SK-N-SH (cell line): ENCODE results near the gene PCBP3. TPM values are rescaled to one million over a fixed set of nuclear protein-coding genes. Genes with fewer than 3 reads are reported as not detected.
A peak's percentile ranks its signal among the peaks of the same experiment; 100 is the strongest.

ENCODE experiments used
- CTCF ChIA-PET: fragments of 300-600, 350-600 bp; formaldehyde crosslinking; extraction: SDS; loops from one replicate; lab custom pipeline; 2021; lab: Yijun Ruan, JAX
- POLR2A ChIA-PET: fragments of 350-600 bp; sonication (Branson Sonifier 250); formaldehyde crosslinking; extraction: SDS; loops from one replicate; lab custom pipeline; 2020; ENCODE audit warnings: antibody characterized with exemption, inconsistent platforms; lab: Yijun Ruan, JAX
- DNase-seq: peaks from one replicate; pipeline ENCODE4 v3.0.0; 2012
- H2AFZ ChIP-seq: fragments of 200-600 bp; sonication (generic); 2 replicates; pipeline ENCODE4 v1.8.1; 2016; ENCODE audit warnings: antibody characterized with exemption, mild to moderate bottlenecking, low read depth
- H3F3A ChIP-seq: fragments of 200-600 bp; sonication (generic); replicated peaks from 2 replicates; pipeline ENCODE3; 2016; ENCODE audit warnings: antibody characterized with exemption, mild to moderate bottlenecking; ENCODE audit not compliant: insufficient read depth
- H3K27ac ChIP-seq, 2 experiments: fragments of 200-500 bp in 1 of 2; fragments of 200-600 bp in 1 of 2; sonication (Bioruptor generic) in 1 of 2; sonication (generic), shearing (Covaris generic) in 1 of 2; 2 replicates each; pipeline versions ENCODE4 v1.5.1 to v1.6.1; 2014 to 2016; ENCODE audit warnings: low read depth in 2 of 2, inconsistent platforms in 1 of 2, low read length in 1 of 2, mild to moderate bottlenecking in 1 of 2, mixed read lengths in 1 of 2
- H3K27me3 ChIP-seq: fragments of 200-600 bp; sonication (generic), shearing (Covaris generic); 2 replicates; pipeline ENCODE4 v1.6.1; 2016; ENCODE audit warnings: mixed run types; ENCODE audit not compliant: insufficient read depth
- H3K36me3 ChIP-seq, 2 experiments: fragments of 200-500 bp in 1 of 2; fragments of 200-600 bp in 1 of 2; sonication (Bioruptor generic) in 1 of 2; sonication (generic) in 1 of 2; replicated peaks in 1 of 2; 2 replicates each; pipeline versions ENCODE3 to v1.5.1; 2014 to 2016; ENCODE audit warnings: low read length in 1 of 2, mild to moderate bottlenecking in 1 of 2; ENCODE audit not compliant: insufficient read depth in 2 of 2, control insufficient read depth in 1 of 2
- H3K4me1 ChIP-seq, 2 experiments: fragments of 200-500 bp in 1 of 2; fragments of 200-600 bp in 1 of 2; sonication (Bioruptor generic) in 1 of 2; sonication (generic), shearing (Covaris generic) in 1 of 2; 2 replicates each; pipeline versions ENCODE4 v1.5.1 to v1.6.1; 2014 to 2016; ENCODE audit warnings: low read depth in 1 of 2, low read length in 1 of 2, mixed run types in 1 of 2; ENCODE audit not compliant: insufficient read depth in 2 of 2, control insufficient read depth in 1 of 2
- H3K4me2 ChIP-seq: fragments of 200-600 bp; sonication (generic), shearing (Covaris generic); 2 replicates; pipeline ENCODE4 v1.6.1; 2017; ENCODE audit warnings: mixed run types
- H3K4me3 ChIP-seq, 2 experiments: fragments of 200-500 bp in 1 of 2; fragments of 200-600 bp in 1 of 2; sonication (Bioruptor generic) in 1 of 2; sonication (generic), shearing (Covaris generic) in 1 of 2; 2 replicates each; pipeline versions ENCODE4 v1.5.1 to v1.8.1; 2014 to 2016; ENCODE audit warnings: low read depth in 2 of 2, inconsistent platforms in 1 of 2, low read length in 1 of 2, mild to moderate bottlenecking in 1 of 2, mixed read lengths in 1 of 2, moderate library complexity in 1 of 2
- H3K79me2 ChIP-seq: fragments of 200-600 bp; sonication (generic); 2 replicates; pipeline ENCODE4 v1.8.1; 2017; ENCODE audit warnings: mild to moderate bottlenecking; ENCODE audit not compliant: insufficient read depth
- H3K9ac ChIP-seq: fragments of 200-600 bp; sonication (generic); 2 replicates; pipeline ENCODE4 v1.6.1; 2017; ENCODE audit warnings: mixed run types
- H3K9me2 ChIP-seq: fragments of 200-600 bp; sonication (generic); 2 replicates; pipeline ENCODE4 v1.6.1; 2017; ENCODE audit warnings: mixed run types
- H3K9me3 ChIP-seq: fragments of 200-600 bp; sonication (generic); 2 replicates; pipeline ENCODE4 v1.6.1; 2017; ENCODE audit warnings: mixed run types, mild to moderate bottlenecking, moderate library complexity
- H4K20me1 ChIP-seq: fragments of 200-600 bp; sonication (generic); 2 replicates; pipeline ENCODE4 v1.6.1; 2017; ENCODE audit warnings: mild to moderate bottlenecking, mixed run types; ENCODE audit not compliant: insufficient read depth
- CHD2 ChIP-seq: fragments of 150-350 bp; IDR thresholded peaks from 2 replicates; pipeline ENCODE4 v1.6.1; 2018; ENCODE audit warnings: low read length; ENCODE audit not compliant: partially characterized antibody
- ELF1 ChIP-seq: IDR thresholded peaks from 2 replicates; pipeline ENCODE4 v1.4.0; 2012
- EP300 ChIP-seq, 2 experiments: IDR thresholded peaks; 2 replicates each; pipeline versions ENCODE4 v1.4.0 to v1.6.1; 2012; ENCODE audit warnings: borderline replicate concordance in 1 of 2, low read depth in 1 of 2, low read length in 1 of 2
- EZH2phosphoT487 ChIP-seq: fragments of 200-600 bp; sonication (generic); IDR thresholded peaks from 2 replicates; pipeline ENCODE4 v1.6.1; 2017; ENCODE audit warnings: low read depth, mixed run types, mild to moderate bottlenecking, antibody characterized with exemption, moderate library complexity, borderline replicate concordance
- FOXM1 ChIP-seq: IDR thresholded peaks from 2 replicates; pipeline ENCODE4 v1.4.0; 2012; ENCODE audit warnings: low read depth, mild to moderate bottlenecking
- GABPA ChIP-seq: IDR thresholded peaks from 2 replicates; pipeline ENCODE4 v1.4.0; 2012; ENCODE audit warnings: low read depth, mild to moderate bottlenecking
- GATA2 ChIP-seq: sonication (generic); formaldehyde crosslinking; IDR thresholded peaks from 2 replicates; pipeline ENCODE4 v1.5.0; 2020; ENCODE audit warnings: mild to moderate bottlenecking, missing genetic modification reagents
- JUND ChIP-seq: IDR thresholded peaks from 2 replicates; pipeline ENCODE4 v1.4.0; 2012
- MXI1 ChIP-seq: IDR thresholded peaks from 2 replicates; pipeline ENCODE4 v1.6.1; 2012; ENCODE audit warnings: mild to moderate bottlenecking, low read depth, low read length, improper control_type of control experiment
- NFIC ChIP-seq: IDR thresholded peaks from 2 replicates; pipeline ENCODE4 v1.4.0; 2012; ENCODE audit warnings: borderline replicate concordance
- NRF1 ChIP-seq: IDR thresholded peaks from 2 replicates; pipeline ENCODE4 v1.6.1; 2012; ENCODE audit warnings: low read depth, mild to moderate bottlenecking, low read length
- POLR2AphosphoS5 ChIP-seq: IDR thresholded peaks from 2 replicates; pipeline ENCODE4 v1.6.1; 2012; ENCODE audit warnings: low read depth, low read length
- RAD21 ChIP-seq: IDR thresholded peaks from 2 replicates; pipeline ENCODE4 v1.6.1; 2012; ENCODE audit warnings: mild to moderate bottlenecking, low read length
- RCOR1 ChIP-seq: fragments of 150-350 bp; IDR thresholded peaks from 2 replicates; pipeline ENCODE4 v1.6.1; 2017; ENCODE audit warnings: antibody characterized with exemption, low read length
- RFX5 ChIP-seq: IDR thresholded peaks from 2 replicates; pipeline ENCODE4 v1.6.1; 2012; ENCODE audit warnings: mild to moderate bottlenecking, improper control_type of control experiment, low read length
- RXRA ChIP-seq: IDR thresholded peaks from 2 replicates; pipeline ENCODE4 v1.4.0; 2012; ENCODE audit warnings: low read depth, mild to moderate bottlenecking, borderline replicate concordance
- SMC3 ChIP-seq: IDR thresholded peaks from 2 replicates; pipeline ENCODE4 v1.6.1; 2012; ENCODE audit warnings: low read depth, low read length, improper control_type of control experiment
- TAF1 ChIP-seq: IDR thresholded peaks from 2 replicates; pipeline ENCODE4 v1.6.1; 2012; ENCODE audit warnings: low read depth, mild to moderate bottlenecking, low read length, moderate library complexity, borderline replicate concordance
- TCF12 ChIP-seq: IDR thresholded peaks from 2 replicates; pipeline ENCODE4 v1.4.0; 2012
- USF1 ChIP-seq: IDR thresholded peaks from 2 replicates; pipeline ENCODE4 v1.4.0; 2012; ENCODE audit warnings: low read depth, borderline replicate concordance
- USF2 ChIP-seq: fragments of 150-350 bp; IDR thresholded peaks from 2 replicates; pipeline ENCODE4 v1.6.1; 2017; ENCODE audit warnings: antibody characterized with exemption, low read length, low read depth, borderline replicate concordance
- ZBTB33 ChIP-seq: IDR thresholded peaks from 2 replicates; pipeline ENCODE4 v1.4.0; 2012; ENCODE audit warnings: low read depth, borderline replicate concordance
- WGBS: methylation state at CpG from one replicate; pipeline ENCODE4 v1.1.6; 2017; ENCODE audit warnings: low lambda C conversion rate; 5-methylcytosine and 5-hydroxymethylcytosine counted together
- polyA plus RNA-seq, 3 experiments: library from polyadenylated mRNA; depleted of rRNA; stranded (reverse); fragments of >200 nt; gene quantifications; 2 replicates each; pipeline ENCODE4 v1.2.3, GENCODE V29; 2012
- TF ChIP-seq, protein P1 (sequence below): IDR thresholded peaks from 2 replicates; pipeline ENCODE4; 2012

Gene PCBP3
- polyA plus RNA-seq, 1 of the 3 experiments (the other 2 are of a cell fraction) = 9.5 TPM

DNA sequence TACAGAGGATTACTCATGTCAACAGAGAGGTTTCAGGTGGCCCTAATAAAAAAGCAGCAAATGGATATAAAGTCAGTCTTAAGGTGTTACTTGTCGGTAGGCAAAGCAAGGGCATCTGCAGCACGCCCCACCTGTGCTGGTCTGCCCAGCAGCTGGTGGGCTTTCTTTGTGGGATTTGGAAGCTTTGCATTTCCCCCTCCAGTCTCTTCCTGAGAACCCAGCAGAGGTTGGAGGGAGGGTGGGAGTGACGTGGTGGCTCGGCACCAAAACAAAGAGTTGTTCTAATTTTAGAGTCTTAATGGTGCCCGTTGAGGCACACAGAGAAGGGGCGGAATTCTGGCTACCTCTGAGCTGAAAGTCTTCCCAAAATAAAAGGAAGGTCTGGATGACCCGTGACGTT, 4.8 kb upstream of the PCBP3 start:
- Histone ChIP-seq H3K79me2 (no peaks in the 10 kb centered on the region), H3F3A (peaks cover 9% of the 10 kb centered on the region), H3K4me2 (no peak overlapping the region), H3K9me2 (no peaks in the 10 kb centered on the region), H3K4me1 (peaks cover 14 to 36% of the 10 kb centered on the region in 2 experiments; a peak in 3 of 4 replicates), H3K36me3 (no peaks in the 10 kb centered on the region), H3K9me3 (no peaks in the 10 kb centered on the region), H3K4me3 (no peak overlapping the region), H3K27me3 (no peaks in the 10 kb centered on the region), H2AFZ (no peak overlapping the region), H3K9ac (no peak overlapping the region), H3K27ac (peak overlapping the region in 1 of 2 experiments; percentile 82; a peak in 2 of 4 replicates), H4K20me1 (no peaks in the 10 kb centered on the region)
- POLR2A ChIA-PET = interaction anchor here (0.8 to 2.6 kb wide), 3 partner anchors 66 to 490 kb away, joined by 3 to 13 read pairs (median 3); no protein-coding TSS in a partner anchor
- TF ChIP-seq GABPA = no peak
- TF ChIP-seq NFIC = no peak
- no peak for TF ChIP-seq RAD21
- no peak for TF ChIP-seq NRF1
- no peak for TF ChIP-seq ELF1
- TF ChIP-seq EP300 (IDR thresholded peaks at IDR 0.05; ENCODE audit: borderline replicate concordance in 1 of 2, low read depth in 1 of 2, low read length in 1 of 2) = no peak
- no peak for TF ChIP-seq CHD2
- CTCF ChIA-PET = interaction anchor here (0.9 to 5.8 kb wide), 4 partner anchors 61 to 241 kb away, joined by 3 to 45 read pairs (median 11); no protein-coding TSS in a partner anchor
- no peak for DNase-seq
- 76% methylated on average over 8 of the region's 8 CpGs for WGBS

- no peak overlapping the region for H3K4me3 ChIP-seq
- ChIA-PET POLR2A (interaction anchor here (0.8 to 2.6 kb wide), 3 partner anchors 67 to 489 kb away, joined by 3 to 13 read pairs (median 3); no protein-coding TSS in a partner anchor), CTCF (interaction anchor here (0.9 to 5.8 kb wide), 5 partner anchors 42 to 241 kb away, joined by 3 to 45 read pairs (median 6); no protein-coding TSS in a partner anchor)
- TF ChIP-seq MXI1 = peak; percentile 72; the same call in 1 of the 2 replicates
- no peak for TF ChIP-seq RCOR1
- TF ChIP-seq, protein P1, sequence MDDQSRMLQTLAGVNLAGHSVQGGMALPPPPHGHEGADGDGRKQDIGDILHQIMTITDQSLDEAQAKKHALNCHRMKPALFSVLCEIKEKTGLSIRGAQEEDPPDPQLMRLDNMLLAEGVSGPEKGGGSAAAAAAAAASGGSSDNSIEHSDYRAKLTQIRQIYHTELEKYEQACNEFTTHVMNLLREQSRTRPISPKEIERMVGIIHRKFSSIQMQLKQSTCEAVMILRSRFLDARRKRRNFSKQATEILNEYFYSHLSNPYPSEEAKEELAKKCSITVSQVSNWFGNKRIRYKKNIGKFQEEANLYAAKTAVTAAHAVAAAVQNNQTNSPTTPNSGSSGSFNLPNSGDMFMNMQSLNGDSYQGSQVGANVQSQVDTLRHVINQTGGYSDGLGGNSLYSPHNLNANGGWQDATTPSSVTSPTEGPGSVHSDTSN = no peak
- no peak for TF ChIP-seq POLR2AphosphoS5
- no peak for TF ChIP-seq USF2
- TF ChIP-seq EZH2phosphoT487 = no peak
- TF ChIP-seq JUND = no peak
- no peak for TF ChIP-seq NRF1
- peak; percentile 36; the same call in 1 of the 2 replicates for TF ChIP-seq GATA2 (CRISPR knock-in tag)
- no peak for TF ChIP-seq RXRA
- no peak for TF ChIP-seq USF1
- TF ChIP-seq TCF12 = no peak
- TF ChIP-seq FOXM1 = no peak
- TF ChIP-seq RAD21 = no peak
- no peak for TF ChIP-seq SMC3
- TF ChIP-seq ZBTB33 = no peak
- TF ChIP-seq RFX5 = no peak
- no peak for TF ChIP-seq TAF1
These were observed 4.1 kb upstream of the PCBP3 start for GRCh38 chr21:45639206-45640000.

More at GRCh38 chr21:45639206-45640000, 4.1 kb upstream of the PCBP3 start:
- no peak overlapping the region for H3K9ac ChIP-seq
- H3K36me3 ChIP-seq = no peaks in the 10 kb centered on the region
- H3K4me1 ChIP-seq = peaks cover 14 to 35% of the 10 kb centered on the region in 2 experiments
- peak; percentile 78 for DNase-seq
- H4K20me1 ChIP-seq = no peaks in the 10 kb centered on the region
- WGBS = 44% methylated on average over 10 of the region's 11 CpGs
- peaks cover 9% of the 10 kb centered on the region for H3F3A ChIP-seq
- peak overlapping the region in 1 of 2 experiments; percentile 82; a peak in 2 of 4 replicates for H3K27ac ChIP-seq
- H3K9me3 ChIP-seq = no peaks in the 10 kb centered on the region
- peak overlapping the region; percentile 27; the same call in 1 of the 2 replicates for H3K4me2 ChIP-seq
- no peaks in the 10 kb centered on the region for H3K27me3 ChIP-seq
- H2AFZ ChIP-seq = peak overlapping the region; percentile 1; the same call in 1 of the 2 replicates
- H3K79me2 ChIP-seq = peaks cover 4% of the 10 kb centered on the region; the same call in 1 of the 2 replicates
- H3K9me2 ChIP-seq = no peaks in the 10 kb centered on the region
